Mucosa of descending colon (tissue), 3 donors: ENCODE results near the gene THYN1. TPM values are rescaled to one million over a fixed set of nuclear protein-coding genes. Genes with fewer than 3 reads are reported as not detected.

Experiments
- ATAC-seq: fragments of 200-7000 bp; cut with Tn5 transposase; one replicate; pipeline ENCODE4 v1.9.1; 2020; ENCODE audit warnings: mild to moderate bottlenecking, moderate library complexity
- DNase-seq, 3 donors: peaks; one replicate each; pipeline ENCODE4 v3.0.0-alpha.2; 2020
- H3K36me3 ChIP-seq: fragments of 200-600 bp; one replicate; pipeline ENCODE4 v1.8.0; 2021; ENCODE audit warnings: low read depth, mild to moderate bottlenecking
- H3K4me1 ChIP-seq: fragments of 200-600 bp; one replicate; pipeline ENCODE4 v1.8.0; 2021; ENCODE audit warnings: low read depth, mild to moderate bottlenecking
- H3K4me3 ChIP-seq: fragments of 200-600 bp; one replicate; pipeline ENCODE4 v1.8.0; 2021; ENCODE audit warnings: mild to moderate bottlenecking
- H3K9me3 ChIP-seq: fragments of 200-600 bp; one replicate; pipeline ENCODE4 v1.8.0; 2021; ENCODE audit warnings: mild to moderate bottlenecking
- intact Hi-C, 2 donors: fragments of 100-400 bp; cut with DNase I in 1 of 2; cut with micrococcal nuclease in 1 of 2; formaldehyde crosslinking; loops; one replicate each; pipeline versions ENCODE4 v1.11.0 to v1.11.1; 2022; cut with DNase I, micrococcal nuclease
- total RNA-seq, 3 donors: library from RNA; stranded (reverse); fragmentation: NEBNext Ultra II Directional in 2 of 3; extraction: Animal tissue kit (Norgen Biotek cat#: 25700) in 2 of 3; gene quantifications; one replicate each; pipeline versions ENCODE4 v1.2.1 to v1.2.4, GENCODE V29; 2021 to 2023
- TF ChIP-seq, protein P1 (sequence below): fragments of 200-600 bp; IDR thresholded peaks from one replicate; pipeline ENCODE4 v1.8.0; 2022; ENCODE audit warnings: antibody characterized with exemption, mild to moderate bottlenecking
- donor health status: DM: no; HTN: no; CAD: no; lungs with moderate emphysema.
- donor health status: DM: no; HTN: no; CAD: no.
- donor health status: DM: no; HTN: yes; CAD: no.

THYN1 gene
- total RNA-seq, 3 donors from 2014 or later, result 33.5 to 40.2 (median 35.5) TPM

DNA sequence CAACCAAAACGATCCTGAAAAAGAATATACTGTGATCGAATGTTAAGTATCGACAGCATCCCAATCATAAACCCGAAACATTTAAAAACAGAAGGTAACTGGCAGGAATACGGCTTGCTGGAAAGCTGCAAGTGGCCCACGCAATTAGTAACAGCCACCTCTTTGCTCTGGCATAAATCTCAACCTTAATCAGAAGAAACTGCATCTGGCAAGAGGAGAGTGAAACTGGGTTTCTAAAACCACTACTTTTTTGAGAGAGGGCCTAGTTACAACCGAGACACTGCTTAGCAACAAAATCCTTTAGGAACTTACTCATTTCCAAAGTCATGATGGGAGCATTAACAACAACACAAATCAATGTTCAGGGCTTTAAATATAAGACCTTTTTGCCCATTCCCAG lies 37.3 kb downstream of the THYN1 start:
- TF ChIP-seq, protein P1, sequence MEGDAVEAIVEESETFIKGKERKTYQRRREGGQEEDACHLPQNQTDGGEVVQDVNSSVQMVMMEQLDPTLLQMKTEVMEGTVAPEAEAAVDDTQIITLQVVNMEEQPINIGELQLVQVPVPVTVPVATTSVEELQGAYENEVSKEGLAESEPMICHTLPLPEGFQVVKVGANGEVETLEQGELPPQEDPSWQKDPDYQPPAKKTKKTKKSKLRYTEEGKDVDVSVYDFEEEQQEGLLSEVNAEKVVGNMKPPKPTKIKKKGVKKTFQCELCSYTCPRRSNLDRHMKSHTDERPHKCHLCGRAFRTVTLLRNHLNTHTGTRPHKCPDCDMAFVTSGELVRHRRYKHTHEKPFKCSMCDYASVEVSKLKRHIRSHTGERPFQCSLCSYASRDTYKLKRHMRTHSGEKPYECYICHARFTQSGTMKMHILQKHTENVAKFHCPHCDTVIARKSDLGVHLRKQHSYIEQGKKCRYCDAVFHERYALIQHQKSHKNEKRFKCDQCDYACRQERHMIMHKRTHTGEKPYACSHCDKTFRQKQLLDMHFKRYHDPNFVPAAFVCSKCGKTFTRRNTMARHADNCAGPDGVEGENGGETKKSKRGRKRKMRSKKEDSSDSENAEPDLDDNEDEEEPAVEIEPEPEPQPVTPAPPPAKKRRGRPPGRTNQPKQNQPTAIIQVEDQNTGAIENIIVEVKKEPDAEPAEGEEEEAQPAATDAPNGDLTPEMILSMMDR, result no peak
- intact Hi-C loops, result no loop called here
- DNase-seq (no peak), ATAC-seq (no peak)
- H3K9me3 ChIP-seq, result no peaks in the 10 kb centered on the region
- H3K4me3 ChIP-seq, result no peak overlapping the region
- no peaks in the 10 kb centered on the region for H3K36me3 ChIP-seq
- H3K4me1 ChIP-seq, result no peaks in the 10 kb centered on the region

DNA sequence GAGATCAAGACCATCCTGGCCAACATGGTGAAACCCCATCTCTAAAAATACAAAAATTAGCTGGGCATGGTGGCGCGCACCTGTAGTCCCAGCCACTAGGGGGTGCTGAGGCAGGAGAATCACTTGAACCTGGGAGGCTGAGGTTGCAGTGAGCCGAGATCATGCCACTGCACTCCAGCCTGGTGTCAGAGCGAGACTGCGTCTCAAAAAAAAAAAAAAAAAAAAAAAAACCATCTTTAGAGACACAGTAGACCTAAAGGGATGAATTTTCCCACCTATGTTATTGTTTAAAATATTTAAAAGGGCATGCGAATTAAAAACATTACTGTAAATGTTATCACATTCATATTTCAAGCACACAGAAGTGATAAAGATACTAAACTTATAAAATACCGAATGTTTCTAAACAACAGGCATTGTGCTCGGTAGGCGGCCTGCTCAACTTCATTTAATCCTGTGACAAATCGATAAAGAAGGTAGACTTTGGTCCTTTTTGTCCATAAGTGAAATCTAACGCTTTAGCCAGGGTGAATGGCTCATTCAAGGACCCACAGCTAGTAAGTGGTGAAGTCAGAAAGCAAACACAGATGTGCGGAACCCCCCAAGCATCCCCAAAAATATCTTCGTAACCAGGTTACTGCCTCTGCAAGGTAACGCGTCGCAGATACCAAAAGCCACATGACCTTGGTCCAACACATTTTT lies 45.5 kb downstream of the THYN1 start:
- Histone ChIP-seq H3K4me1 (no peaks in the 10 kb centered on the region), H3K36me3 (no peaks in the 10 kb centered on the region), H3K9me3 (no peaks in the 10 kb centered on the region), H3K4me3 (no peak overlapping the region)
- DNase-seq, result peak in 2 of 3 donors; percentile 52 to 70
- TF ChIP-seq, protein P1, result peak; percentile 83
- ATAC-seq, result no peak
- intact Hi-C loops, result no loop called here

DNA sequence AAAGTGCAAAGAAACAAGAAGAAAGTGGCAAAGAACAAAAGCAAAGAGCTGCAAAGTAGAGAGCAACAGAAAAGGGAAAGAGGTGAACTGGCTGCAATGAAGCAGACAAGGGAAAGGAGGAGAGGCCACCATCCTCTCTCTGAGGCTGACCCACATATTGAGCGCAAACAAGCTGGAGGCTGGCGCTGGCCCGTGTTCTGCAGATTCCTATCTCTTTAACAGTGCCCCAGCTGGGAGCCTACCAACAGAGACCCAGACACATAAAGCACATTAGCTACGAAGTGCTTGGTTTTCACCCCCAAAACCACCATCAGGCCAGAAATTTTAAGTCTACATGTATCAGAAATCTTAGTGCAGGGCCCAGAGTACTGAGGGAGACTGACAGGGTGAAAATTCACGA lies 47.0 kb downstream of the THYN1 start:
- Histone ChIP-seq H3K36me3 (no peaks in the 10 kb centered on the region), H3K9me3 (no peaks in the 10 kb centered on the region), H3K4me1 (no peaks in the 10 kb centered on the region), H3K4me3 (no peak overlapping the region)
- TF ChIP-seq, protein P1, result no peak
- no peak for DNase-seq
- ATAC-seq, result no peak
- intact Hi-C loops, result no loop called here

DNA sequence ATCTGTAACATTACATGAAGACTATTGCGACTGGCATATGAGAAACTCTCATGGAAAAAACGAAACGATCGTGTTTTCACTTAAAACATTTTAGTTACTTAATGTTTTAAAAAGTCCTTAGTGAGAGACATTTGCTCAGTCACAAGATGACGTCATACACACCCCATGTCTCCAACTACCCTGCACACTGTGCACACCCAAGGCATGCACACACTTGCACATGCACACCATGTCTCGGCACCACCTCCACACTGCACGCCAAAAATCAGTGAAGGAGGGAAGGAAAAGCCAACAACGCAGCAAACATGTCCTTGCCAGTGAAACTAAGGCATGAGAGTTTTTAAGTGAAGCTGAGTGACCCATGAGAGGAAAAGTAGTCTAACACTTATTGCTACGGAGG lies 47.4 kb downstream of the THYN1 start:
- ATAC-seq (no peak), DNase-seq (no peak)
- Histone ChIP-seq H3K4me3 (no peak overlapping the region), H3K9me3 (no peaks in the 10 kb centered on the region), H3K36me3 (no peaks in the 10 kb centered on the region), H3K4me1 (no peaks in the 10 kb centered on the region)
- TF ChIP-seq, protein P1, result no peak
- intact Hi-C loops, result no loop called here

DNA sequence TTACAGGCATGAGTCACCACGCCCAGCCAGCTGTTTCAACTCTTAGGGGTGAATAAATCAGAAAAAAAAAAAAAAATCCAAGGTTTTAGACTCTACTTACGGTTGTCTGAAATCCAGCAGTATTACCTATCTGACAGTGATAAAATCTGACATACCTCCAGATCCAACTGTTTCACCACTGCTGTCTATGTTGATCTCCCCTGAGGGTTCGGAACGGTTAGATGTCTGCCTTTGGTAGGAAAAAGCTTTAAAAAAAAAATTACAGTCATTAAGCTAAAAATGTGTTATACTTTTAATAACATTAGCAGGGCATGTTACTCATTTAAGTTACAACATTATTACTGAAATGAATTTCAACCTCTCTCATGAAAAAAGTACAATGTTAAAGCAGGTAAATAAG lies 50.5 kb downstream of the THYN1 start:
- no peak overlapping the region for H3K4me3 ChIP-seq
- no peak for DNase-seq
- no peak for ATAC-seq
- H3K9me3 ChIP-seq, result no peaks in the 10 kb centered on the region
- intact Hi-C loops, result no loop called here
- H3K36me3 ChIP-seq, result no peaks in the 10 kb centered on the region
- H3K4me1 ChIP-seq, result no peaks in the 10 kb centered on the region
- TF ChIP-seq, protein P1, result no peak

DNA sequence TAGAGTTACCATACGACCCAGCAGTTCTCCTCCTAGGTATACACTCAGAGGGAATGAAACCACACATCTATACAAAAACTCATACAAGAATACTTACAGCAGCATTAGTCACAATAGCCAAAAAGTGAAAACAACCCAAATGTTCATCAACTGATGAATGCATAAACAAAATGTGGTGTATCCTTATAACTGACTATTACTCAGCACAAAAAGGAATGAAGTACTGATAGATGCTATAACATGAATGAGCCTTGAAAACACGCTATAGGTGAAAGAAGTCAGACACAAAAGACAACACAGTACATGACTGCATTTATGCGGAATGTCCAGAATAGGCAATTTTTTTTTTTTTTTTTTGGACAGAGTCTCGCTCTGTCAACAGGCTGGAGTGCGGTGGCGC lies 52.5 kb downstream of the THYN1 start:
- H3K4me1 ChIP-seq, result no peaks in the 10 kb centered on the region
- DNase-seq (no peak), ATAC-seq (no peak)
- no peaks in the 10 kb centered on the region for H3K9me3 ChIP-seq
- TF ChIP-seq, protein P1, result no peak
- H3K4me3 ChIP-seq, result no peak overlapping the region
- H3K36me3 ChIP-seq, result no peaks in the 10 kb centered on the region
- intact Hi-C loops, result no loop called here
